CD4-positive, alpha-beta T cell (primary cell): ENCODE results near the gene TYR. TPM values are rescaled to one million over a fixed set of nuclear protein-coding genes. Genes with fewer than 3 reads are reported as not detected.
"Not testable (repeated sequence)": the region's sequence is repeated elsewhere in the genome, so short reads cannot be mapped to it uniquely, and the experiment has no call there.

ENCODE experiments used
- ATAC-seq: fragments of 200-7000 bp; cut with Tn5 transposase; one replicate; pipeline ENCODE4 v1.10.0; 2022; ENCODE audit warnings: mild to moderate bottlenecking; ENCODE audit not compliant: poor library complexity
- CTCF ChIA-PET: fragments of 350-600 bp; sonication (Branson Sonifier 250); formaldehyde crosslinking; loops from one replicate; lab custom pipeline; 2021; ENCODE audit warnings: antibody characterized with exemption, inconsistent platforms; lab: Charles Lee
- POLR2A ChIA-PET: fragments of 350-600 bp; sonication (Branson Sonifier 250); formaldehyde crosslinking; loops from one replicate; lab custom pipeline; 2021; ENCODE audit warnings: antibody characterized with exemption, inconsistent platforms; lab: Charles Lee
- DNase-seq, 14 experiments: peaks; one replicate each; pipeline ENCODE4 v3.0.0-alpha.2; 2013 to 2020; ENCODE audit warnings: mixed read lengths in 2 of 14
- H3K27ac ChIP-seq, 2 donors: one replicate each; pipeline versions ENCODE4 v1.5.1 to v1.7.0; 2013; ENCODE audit warnings: low read length in 2 of 2, low read depth in 1 of 2, mild to moderate bottlenecking in 1 of 2
- H3K27me3 ChIP-seq, 2 experiments: 1 replicate in 1 of 2; 2 replicates in 1 of 2; pipeline versions ENCODE4 v1.6.1 to v1.7.0; 2013; ENCODE audit warnings: low read length in 2 of 2, control low read depth in 1 of 2, mild to moderate bottlenecking in 1 of 2, moderate library complexity in 1 of 2; ENCODE audit not compliant: insufficient read depth in 2 of 2, control insufficient read depth in 1 of 2
- H3K36me3 ChIP-seq: one replicate; pipeline ENCODE4 v1.6.1; 2013; ENCODE audit warnings: low read length, control low read depth; ENCODE audit not compliant: insufficient read depth
- H3K4me1 ChIP-seq: one replicate; pipeline ENCODE4 v1.6.1; 2013; ENCODE audit warnings: low read length, control low read depth; ENCODE audit not compliant: insufficient read depth
- H3K4me3 ChIP-seq: one replicate; pipeline ENCODE4 v1.5.1; 2013; ENCODE audit warnings: mild to moderate bottlenecking, low read length, moderate library complexity
- H3K9me3 ChIP-seq, 2 experiments: 1 replicate in 1 of 2; 2 replicates in 1 of 2; pipeline versions ENCODE4 v1.6.1 to v1.7.0; 2013; ENCODE audit warnings: low read length in 2 of 2, mild to moderate bottlenecking in 2 of 2, control low read depth in 1 of 2, moderate library complexity in 1 of 2; ENCODE audit not compliant: control insufficient read depth in 1 of 2, insufficient read depth in 1 of 2
- H3K27ac Mint-ChIP-seq: one replicate; pipeline ENCODE4 v1.8.0; 2020; ENCODE audit warnings: mixed read lengths
- H3K27me3 Mint-ChIP-seq: one replicate; pipeline ENCODE4 v1.8.0; 2021; ENCODE audit warnings: mixed read lengths
- H3K36me3 Mint-ChIP-seq: one replicate; pipeline ENCODE4 v1.8.0; 2021; ENCODE audit warnings: low read depth, mixed read lengths
- H3K4me1 Mint-ChIP-seq: one replicate; pipeline ENCODE4 v1.8.0; 2021; ENCODE audit warnings: low read depth, mixed read lengths
- H3K4me3 Mint-ChIP-seq: one replicate; pipeline ENCODE4 v1.8.0; 2020; ENCODE audit warnings: mild to moderate bottlenecking, mixed read lengths
- H3K9me3 Mint-ChIP-seq: one replicate; pipeline ENCODE4 v1.8.0; 2020; ENCODE audit warnings: mixed read lengths
- intact Hi-C, 2 experiments: fragments of 100-400 bp; cut with DNase I in 1 of 2; cut with micrococcal nuclease in 1 of 2; formaldehyde crosslinking; loops; one replicate each; pipeline versions ENCODE4 v1.15.1 to v1.9.0; 2023 to 2025; cut with DNase I, micrococcal nuclease
- total RNA-seq, 174 experiments: library from RNA in 2 of 174; stranded (reverse) in 2 of 174; gene quantifications; one replicate each; pipeline ENCODE4 v1.2.3 and lab custom pipeline; 2021 to 2026

TYR gene
- total RNA-seq, 2 experiments from 2014 or later = not detected

GRCh38 chr11:89340450-89340849, 162.8 kb downstream of the TYR start:
- H3K4me1 ChIP-seq, H3K9me3 ChIP-seq, H3K4me3 Mint-ChIP-seq, H3K9me3 Mint-ChIP-seq, H3K27me3 ChIP-seq, ATAC-seq, DNase-seq, intact Hi-C loops, H3K36me3 Mint-ChIP-seq, POLR2A ChIA-PET, H3K4me1 Mint-ChIP-seq, CTCF ChIA-PET, H3K27me3 Mint-ChIP-seq, H3K4me3 ChIP-seq, H3K27ac Mint-ChIP-seq, H3K36me3 ChIP-seq, H3K27ac ChIP-seq: not testable (repeated sequence)

DNA sequence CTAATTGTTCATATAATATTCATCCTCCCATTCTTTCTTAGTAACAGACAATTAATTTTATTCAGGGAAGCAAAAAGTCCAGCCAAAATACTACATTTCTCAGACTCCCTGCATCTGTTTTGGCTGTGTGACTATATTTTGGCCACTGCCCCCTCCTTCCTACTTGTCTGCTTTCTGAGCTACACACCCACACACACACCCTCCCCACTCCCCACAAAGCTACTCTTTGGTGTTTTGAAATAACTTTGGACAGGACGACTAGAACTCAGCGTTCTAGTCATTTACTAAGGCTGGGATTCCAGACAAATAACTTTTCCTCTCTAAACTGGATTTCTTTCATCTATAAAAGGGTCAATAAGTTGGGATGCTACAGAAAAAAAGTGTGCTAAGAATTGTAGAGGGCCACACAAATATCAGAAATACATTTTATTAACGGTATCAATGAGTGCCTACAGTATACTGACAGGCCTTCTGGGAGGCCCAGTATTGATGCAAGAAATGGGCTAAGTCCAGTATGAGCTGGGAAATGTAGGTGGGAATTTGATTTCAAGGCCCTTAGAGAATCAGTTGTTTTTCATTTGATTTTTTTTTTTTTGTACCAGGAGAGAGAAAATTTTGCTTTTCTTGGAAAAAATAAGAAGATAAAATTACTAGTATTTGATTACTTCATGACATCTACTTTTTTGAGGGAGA, 165.4 kb downstream of the TYR start:
- H3K27ac ChIP-seq, H3K4me1 Mint-ChIP-seq, intact Hi-C loops, H3K9me3 Mint-ChIP-seq, DNase-seq, H3K27ac Mint-ChIP-seq, H3K27me3 Mint-ChIP-seq, H3K27me3 ChIP-seq, H3K4me1 ChIP-seq, POLR2A ChIA-PET, H3K9me3 ChIP-seq, H3K4me3 Mint-ChIP-seq, H3K36me3 Mint-ChIP-seq, H3K36me3 ChIP-seq, ATAC-seq, CTCF ChIA-PET, H3K4me3 ChIP-seq: not testable (repeated sequence)

Other genes starting within 250 kb of the TYR start
- gene GRM5, start 111.9 kb upstream of the TYR start, total RNA-seq = not detected